ENCODE measurements around the gene MICAL2.

The MICAL2 gene

DNA sequence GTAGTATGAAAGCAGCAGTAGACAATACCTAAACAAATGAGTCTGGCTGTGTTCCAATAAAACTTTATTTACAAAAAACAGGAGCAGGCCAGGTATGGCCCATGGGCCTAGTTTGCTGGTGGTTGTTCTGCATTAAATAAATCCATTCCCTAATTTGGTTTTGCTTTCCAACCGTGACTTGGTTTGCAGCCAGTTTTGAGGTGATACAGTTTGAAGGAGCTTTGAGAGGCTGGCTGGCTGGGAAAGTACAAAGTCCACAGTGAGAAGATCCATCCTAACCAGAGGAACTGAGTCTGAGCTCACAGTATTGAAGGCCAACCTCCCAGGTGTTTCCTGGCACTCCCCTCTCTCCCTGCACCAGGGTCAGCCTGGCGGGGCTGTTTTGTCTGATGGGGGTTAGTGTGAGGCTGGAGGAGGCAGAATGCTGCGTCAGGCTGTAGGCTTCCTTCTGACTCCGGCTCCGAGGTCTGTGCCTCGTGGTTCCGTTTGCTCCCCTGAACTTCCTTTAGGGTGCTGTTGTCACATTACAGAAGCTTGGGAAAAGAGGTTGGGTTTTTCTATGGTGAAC is 129.5 kb downstream of the MICAL2 start:
- Histone ChIP-seq H3K27me3 (no peaks in the 10 kb centered on the region), H3K27ac (no peak overlapping the region), H3K36me3 (peaks cover 9% of the 10 kb centered on the region), H3K4me3 (ENCODE audit: low read depth in 1 of 2, low read length in 1 of 2) (no peak overlapping the region), H3K4me1 (ENCODE audit: control insufficient read depth in 1 of 2, insufficient read depth in 1 of 2, low read depth in 1 of 2, low read length in 1 of 2) (peaks cover 7 to 9% of the 10 kb centered on the region in 2 experiments), H3K9me3 (no peaks in the 10 kb centered on the region)
- TF ChIP-seq, protein P1, sequence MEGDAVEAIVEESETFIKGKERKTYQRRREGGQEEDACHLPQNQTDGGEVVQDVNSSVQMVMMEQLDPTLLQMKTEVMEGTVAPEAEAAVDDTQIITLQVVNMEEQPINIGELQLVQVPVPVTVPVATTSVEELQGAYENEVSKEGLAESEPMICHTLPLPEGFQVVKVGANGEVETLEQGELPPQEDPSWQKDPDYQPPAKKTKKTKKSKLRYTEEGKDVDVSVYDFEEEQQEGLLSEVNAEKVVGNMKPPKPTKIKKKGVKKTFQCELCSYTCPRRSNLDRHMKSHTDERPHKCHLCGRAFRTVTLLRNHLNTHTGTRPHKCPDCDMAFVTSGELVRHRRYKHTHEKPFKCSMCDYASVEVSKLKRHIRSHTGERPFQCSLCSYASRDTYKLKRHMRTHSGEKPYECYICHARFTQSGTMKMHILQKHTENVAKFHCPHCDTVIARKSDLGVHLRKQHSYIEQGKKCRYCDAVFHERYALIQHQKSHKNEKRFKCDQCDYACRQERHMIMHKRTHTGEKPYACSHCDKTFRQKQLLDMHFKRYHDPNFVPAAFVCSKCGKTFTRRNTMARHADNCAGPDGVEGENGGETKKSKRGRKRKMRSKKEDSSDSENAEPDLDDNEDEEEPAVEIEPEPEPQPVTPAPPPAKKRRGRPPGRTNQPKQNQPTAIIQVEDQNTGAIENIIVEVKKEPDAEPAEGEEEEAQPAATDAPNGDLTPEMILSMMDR (IDR thresholded peaks at IDR 0.05), result no peak

DNA sequence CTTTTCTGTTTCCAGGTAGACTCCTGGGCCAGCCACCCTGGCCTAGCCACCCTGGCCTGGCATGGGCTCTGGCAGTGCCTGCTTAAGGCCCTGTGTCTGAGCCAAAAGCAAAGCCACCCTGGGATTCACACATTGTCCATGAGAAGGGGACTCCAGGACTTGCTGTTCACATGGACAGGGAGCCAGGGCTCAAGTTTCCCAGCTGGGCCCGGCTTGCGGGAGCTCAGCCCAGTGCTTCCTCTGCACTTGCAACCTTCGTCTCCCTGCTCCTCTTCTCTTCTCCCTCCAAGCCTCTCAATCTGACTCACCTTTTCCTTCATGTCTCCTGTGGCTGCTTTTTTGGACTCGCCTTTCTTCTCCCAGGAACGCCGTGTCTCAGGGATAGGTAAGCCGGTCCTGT is 130.3 kb downstream of the MICAL2 start:
- TF ChIP-seq, protein P1 (IDR thresholded peaks at IDR 0.05), result no peak
- H3K27ac ChIP-seq, result no peak overlapping the region
- no peak overlapping the region for H3K4me3 ChIP-seq (ENCODE audit: low read depth in 1 of 2, low read length in 1 of 2)
- H3K27me3 ChIP-seq, result no peaks in the 10 kb centered on the region
- H3K9me3 ChIP-seq, result no peaks in the 10 kb centered on the region
- peaks cover 9% of the 10 kb centered on the region for H3K36me3 ChIP-seq
- peaks cover 7 to 9% of the 10 kb centered on the region in 2 experiments for H3K4me1 ChIP-seq (ENCODE audit: control insufficient read depth in 1 of 2, insufficient read depth in 1 of 2, low read depth in 1 of 2, low read length in 1 of 2)

DNA sequence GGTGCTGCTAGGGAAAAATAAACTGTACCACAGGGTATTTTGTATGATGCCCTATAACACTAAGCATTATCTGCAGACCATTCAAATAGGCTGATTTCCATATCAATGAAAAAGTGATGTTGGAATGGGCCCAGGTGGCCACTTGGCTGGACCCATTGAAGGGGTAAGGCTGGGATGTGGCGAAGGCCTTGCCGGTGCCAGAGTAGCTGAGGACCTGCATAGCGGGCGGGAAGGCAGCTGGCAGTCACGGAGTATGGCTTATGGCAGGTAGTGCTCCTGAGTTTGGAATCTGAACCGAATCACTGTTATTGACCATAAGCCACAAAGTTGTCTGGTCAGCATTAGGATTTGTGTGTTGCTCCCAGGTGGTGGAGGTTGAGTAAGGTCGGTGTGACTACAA is 131.0 kb downstream of the MICAL2 start:
- Histone ChIP-seq H3K4me1 (ENCODE audit: control insufficient read depth in 1 of 2, insufficient read depth in 1 of 2, low read depth in 1 of 2, low read length in 1 of 2) (peaks cover 2 to 3% of the 10 kb centered on the region in 2 experiments), H3K27ac (no peak overlapping the region), H3K36me3 (peaks cover 9% of the 10 kb centered on the region), H3K4me3 (ENCODE audit: low read depth in 1 of 2, low read length in 1 of 2) (no peak overlapping the region), H3K27me3 (no peaks in the 10 kb centered on the region), H3K9me3 (no peaks in the 10 kb centered on the region)
- TF ChIP-seq, protein P1 (IDR thresholded peaks at IDR 0.05), result no peak

DNA sequence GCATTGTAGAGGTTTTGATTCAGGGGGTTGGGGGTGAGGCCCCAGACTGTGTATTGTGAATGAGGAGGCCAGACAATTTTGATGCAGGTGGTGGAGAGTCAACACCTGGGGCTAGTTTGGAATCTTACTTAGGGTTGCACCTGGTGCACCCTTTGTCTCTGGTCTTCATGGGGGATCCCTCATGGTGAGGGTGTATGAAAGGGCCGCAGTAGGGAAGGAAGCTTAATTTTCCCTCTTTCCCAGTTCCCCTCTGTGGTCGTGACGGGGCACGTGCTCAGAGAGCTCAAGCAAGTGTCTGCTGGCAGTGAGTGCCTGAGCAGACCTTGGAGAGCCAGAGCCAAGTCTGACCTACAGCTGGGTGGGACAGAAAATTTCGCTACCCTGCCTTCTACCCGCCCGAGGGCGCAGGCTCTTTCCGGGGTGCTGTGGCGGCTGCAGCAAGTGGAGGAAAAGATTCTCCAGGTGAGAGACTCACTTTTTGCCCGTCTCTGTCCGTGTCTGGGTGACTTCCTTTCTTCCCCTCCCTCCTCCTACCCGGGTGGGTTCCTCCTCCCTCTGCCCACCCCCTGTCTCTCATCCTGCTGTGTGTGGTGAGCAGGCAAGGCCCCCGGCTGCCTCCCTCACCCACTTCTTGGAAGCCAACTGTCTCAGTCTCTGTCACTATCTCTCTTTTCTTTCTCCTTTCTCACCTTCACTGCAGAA is 131.7 kb downstream of the MICAL2 start:
- Histone ChIP-seq H3K4me1 (ENCODE audit: control insufficient read depth in 1 of 2, insufficient read depth in 1 of 2, low read depth in 1 of 2, low read length in 1 of 2) (no peaks in the 10 kb centered on the region), H3K27ac (no peak overlapping the region), H3K9me3 (no peaks in the 10 kb centered on the region), H3K4me3 (ENCODE audit: low read depth in 1 of 2, low read length in 1 of 2) (no peak overlapping the region), H3K27me3 (no peaks in the 10 kb centered on the region), H3K36me3 (peaks cover 9% of the 10 kb centered on the region)
- TF ChIP-seq, protein P1 (IDR thresholded peaks at IDR 0.05), result no peak

DNA sequence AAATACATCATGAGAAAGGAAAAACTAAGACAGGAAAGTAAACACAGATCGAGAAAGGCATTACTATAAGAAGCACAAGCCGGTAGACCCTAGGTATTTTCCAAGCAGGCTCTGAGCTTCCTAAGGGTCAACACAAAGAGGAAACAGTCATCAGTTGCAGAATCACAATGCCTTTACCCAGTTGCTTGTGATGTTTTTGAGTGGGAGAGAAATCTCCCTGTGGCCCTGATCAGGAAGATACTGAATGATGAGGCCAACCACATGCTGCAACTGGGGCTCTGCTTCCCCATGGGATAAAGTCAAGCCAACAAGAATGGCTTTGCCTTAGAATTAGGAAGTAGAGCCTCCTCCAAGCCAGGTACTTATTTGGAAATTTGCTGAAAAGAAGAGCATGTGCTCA is 132.6 kb downstream of the MICAL2 start:
- Histone ChIP-seq H3K27me3 (no peaks in the 10 kb centered on the region), H3K27ac (no peak overlapping the region), H3K9me3 (no peaks in the 10 kb centered on the region), H3K4me3 (ENCODE audit: low read depth in 1 of 2, low read length in 1 of 2) (no peak overlapping the region), H3K4me1 (ENCODE audit: control insufficient read depth in 1 of 2, insufficient read depth in 1 of 2, low read depth in 1 of 2, low read length in 1 of 2) (no peaks in the 10 kb centered on the region), H3K36me3 (peaks cover 9% of the 10 kb centered on the region)
- TF ChIP-seq, protein P1 (IDR thresholded peaks at IDR 0.05), result no peak

Measured in neutrophil (primary cell).